PC-3 (cell line): ENCODE results near the gene CHID1.

ENCODE experiments used
- EZH2 ChIP-seq: fragments of 300-600 bp; sonication (generic); IDR thresholded peaks from one replicate; pipeline ENCODE4 v1.6.1; 2017; ENCODE audit warnings: antibody characterized with exemption, mild to moderate bottlenecking, low read length; ENCODE audit not compliant: unreplicated experiment
- TF ChIP-seq, protein P1 (sequence below): fragments of 300-600 bp; sonication (generic); conservative IDR thresholded peaks from 2 replicates; pipeline ENCODE4 v1.5.1; 2017; ENCODE audit warnings: antibody characterized with exemption, low read depth, mild to moderate bottlenecking, low read length

DNA sequence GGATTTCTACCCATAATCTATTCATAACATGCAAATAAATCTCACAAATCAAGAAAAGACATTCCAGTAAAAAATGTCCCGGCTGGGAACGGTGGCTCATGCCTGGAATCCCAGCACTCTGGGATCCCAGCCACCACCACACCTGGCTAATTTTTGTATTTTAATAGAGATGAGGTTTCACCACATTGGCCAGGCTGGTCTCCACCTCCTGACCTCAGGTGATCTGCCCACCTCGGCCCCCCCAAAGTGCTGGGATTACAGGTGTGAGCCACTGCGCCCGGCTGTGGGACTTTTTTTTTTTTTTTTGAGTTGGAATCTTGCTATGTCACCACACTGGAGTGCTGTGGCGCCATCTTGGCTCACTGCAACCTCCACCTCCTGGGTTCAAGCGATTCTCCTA is 4.7 kb downstream of the CHID1 start:
- TF ChIP-seq, protein P1, sequence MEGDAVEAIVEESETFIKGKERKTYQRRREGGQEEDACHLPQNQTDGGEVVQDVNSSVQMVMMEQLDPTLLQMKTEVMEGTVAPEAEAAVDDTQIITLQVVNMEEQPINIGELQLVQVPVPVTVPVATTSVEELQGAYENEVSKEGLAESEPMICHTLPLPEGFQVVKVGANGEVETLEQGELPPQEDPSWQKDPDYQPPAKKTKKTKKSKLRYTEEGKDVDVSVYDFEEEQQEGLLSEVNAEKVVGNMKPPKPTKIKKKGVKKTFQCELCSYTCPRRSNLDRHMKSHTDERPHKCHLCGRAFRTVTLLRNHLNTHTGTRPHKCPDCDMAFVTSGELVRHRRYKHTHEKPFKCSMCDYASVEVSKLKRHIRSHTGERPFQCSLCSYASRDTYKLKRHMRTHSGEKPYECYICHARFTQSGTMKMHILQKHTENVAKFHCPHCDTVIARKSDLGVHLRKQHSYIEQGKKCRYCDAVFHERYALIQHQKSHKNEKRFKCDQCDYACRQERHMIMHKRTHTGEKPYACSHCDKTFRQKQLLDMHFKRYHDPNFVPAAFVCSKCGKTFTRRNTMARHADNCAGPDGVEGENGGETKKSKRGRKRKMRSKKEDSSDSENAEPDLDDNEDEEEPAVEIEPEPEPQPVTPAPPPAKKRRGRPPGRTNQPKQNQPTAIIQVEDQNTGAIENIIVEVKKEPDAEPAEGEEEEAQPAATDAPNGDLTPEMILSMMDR, result no peak
- no peak for TF ChIP-seq EZH2
